Parathyroid adenoma (tissue), 2 donors: ENCODE measurements around the gene ACOT13.
"Not testable (repeated sequence)": the region's sequence is repeated elsewhere in the genome, so short reads cannot be mapped to it uniquely, and the experiment has no call there.

Experiments used
- H2AFZ ChIP-seq: fragments of 300-600 bp; sonication (generic); one replicate; pipeline ENCODE4 v1.7.0; 2017; ENCODE audit warnings: antibody characterized with exemption, mild to moderate bottlenecking
- H3K27ac ChIP-seq: fragments of 300-600 bp; sonication (generic); one replicate; pipeline ENCODE4 v1.7.0; 2017
- H3K27me3 ChIP-seq: fragments of 300-600 bp; sonication (generic); one replicate; pipeline ENCODE4 v1.7.0; 2017; ENCODE audit warnings: low read length; ENCODE audit not compliant: control insufficient read depth, insufficient read depth
- H3K36me3 ChIP-seq: fragments of 300-600 bp; sonication (generic); one replicate; pipeline ENCODE4 v1.7.0; 2017; ENCODE audit warnings: low read length; ENCODE audit not compliant: control insufficient read depth, insufficient read depth
- H3K4me1 ChIP-seq: fragments of 300-600 bp; sonication (generic); one replicate; pipeline ENCODE4 v1.7.0; 2017; ENCODE audit warnings: control low read depth
- H3K4me2 ChIP-seq: fragments of 300-600 bp; sonication (generic); one replicate; pipeline ENCODE4 v1.7.0; 2017; ENCODE audit warnings: low read length
- H3K4me3 ChIP-seq: fragments of 300-600 bp; sonication (generic); one replicate; pipeline ENCODE4 v1.7.0; 2017; ENCODE audit warnings: low read depth, low read length
- H3K79me2 ChIP-seq: fragments of 300-600 bp; sonication (generic); one replicate; pipeline ENCODE4 v1.7.0; 2017; ENCODE audit warnings: control low read depth
- H3K9ac ChIP-seq: fragments of 300-600 bp; sonication (generic); one replicate; pipeline ENCODE4 v1.7.0; 2017; ENCODE audit warnings: mild to moderate bottlenecking
- H3K9me3 ChIP-seq: fragments of 300-600 bp; sonication (generic); one replicate; pipeline ENCODE4 v1.7.0; 2017; ENCODE audit warnings: low read length; ENCODE audit not compliant: control insufficient read depth
- CTCF ChIP-seq: fragments of 300-600 bp; sonication (generic); IDR thresholded peaks from one replicate; pipeline ENCODE4 v1.7.0; 2017; ENCODE audit warnings: antibody characterized with exemption, mild to moderate bottlenecking
- donor health status: primary hyperparathyroidism.

Gene ACOT13

DNA sequence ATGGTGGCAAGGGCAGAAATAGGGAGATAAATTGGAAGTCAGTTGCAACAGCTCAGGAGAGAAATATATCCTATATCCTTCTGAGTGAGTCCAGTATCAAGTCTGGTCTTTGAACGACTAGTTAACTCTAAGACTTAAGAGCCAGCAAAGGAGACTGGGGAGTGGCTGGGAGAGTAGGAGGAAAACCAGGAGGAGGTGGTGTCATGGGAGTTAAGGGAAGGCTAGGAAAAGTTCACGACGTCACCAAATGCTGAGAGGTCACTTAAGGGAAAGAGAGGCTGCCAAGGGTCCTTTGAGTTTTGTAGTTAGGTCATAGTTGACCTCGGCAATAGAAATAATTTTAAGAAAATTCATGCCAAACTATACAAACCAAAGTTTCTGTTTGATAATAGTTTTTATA lies 25.1 kb downstream of the ACOT13 start:
- Histone ChIP-seq H3K4me2 (no peak overlapping the region), H3K36me3 (no peaks in the 10 kb centered on the region), H3K79me2 (no peaks in the 10 kb centered on the region), H3K27me3 (no peaks in the 10 kb centered on the region), H3K4me3 (no peak overlapping the region), H3K9ac (no peak overlapping the region), H3K9me3 (no peaks in the 10 kb centered on the region), H2AFZ (no peak overlapping the region), H3K4me1 (no peaks in the 10 kb centered on the region), H3K27ac (no peak overlapping the region)
- no peak for TF ChIP-seq CTCF

- no peaks in the 10 kb centered on the region for H3K79me2 ChIP-seq
Measured at GRCh38 chr6:24692415-24692814, 25.5 kb downstream of the ACOT13 start.

GRCh38 chr6:24692848-24693592 lies 26.1 kb downstream of the ACOT13 start:
- no peak for TF ChIP-seq CTCF
- H3K27me3 ChIP-seq = no peaks in the 10 kb centered on the region
- H3K27ac ChIP-seq = no peak overlapping the region
- H3K79me2 ChIP-seq = no peaks in the 10 kb centered on the region
- no peak overlapping the region for H3K4me3 ChIP-seq
- no peak overlapping the region for H2AFZ ChIP-seq
- no peaks in the 10 kb centered on the region for H3K4me1 ChIP-seq
- no peaks in the 10 kb centered on the region for H3K9me3 ChIP-seq
- H3K36me3 ChIP-seq = no peaks in the 10 kb centered on the region
- H3K9ac ChIP-seq = no peak overlapping the region
- H3K4me2 ChIP-seq = no peak overlapping the region

More at GRCh38 chr6:24692415-24692814, 25.5 kb downstream of the ACOT13 start:
- H3K9ac ChIP-seq = no peak overlapping the region
- no peaks in the 10 kb centered on the region for H3K36me3 ChIP-seq
- no peak overlapping the region for H3K4me2 ChIP-seq
- H3K27me3 ChIP-seq = no peaks in the 10 kb centered on the region
- no peaks in the 10 kb centered on the region for H3K4me1 ChIP-seq
- H3K9me3 ChIP-seq = no peaks in the 10 kb centered on the region
- H3K27ac ChIP-seq = no peak overlapping the region
- no peak overlapping the region for H3K4me3 ChIP-seq
- no peak overlapping the region for H2AFZ ChIP-seq
- no peak for TF ChIP-seq CTCF

GRCh38 chr6:24694198-24694597 lies 27.3 kb downstream of the ACOT13 start:
- Histone ChIP-seq H3K79me2 (no peaks in the 10 kb centered on the region), H2AFZ (no peak overlapping the region), H3K9ac (no peak overlapping the region), H3K4me1 (no peaks in the 10 kb centered on the region), H3K36me3 (no peaks in the 10 kb centered on the region), H3K27me3 (no peaks in the 10 kb centered on the region), H3K4me2 (no peak overlapping the region), H3K9me3 (no peaks in the 10 kb centered on the region), H3K27ac (no peak overlapping the region), H3K4me3 (no peak overlapping the region)
- no peak for TF ChIP-seq CTCF

DNA sequence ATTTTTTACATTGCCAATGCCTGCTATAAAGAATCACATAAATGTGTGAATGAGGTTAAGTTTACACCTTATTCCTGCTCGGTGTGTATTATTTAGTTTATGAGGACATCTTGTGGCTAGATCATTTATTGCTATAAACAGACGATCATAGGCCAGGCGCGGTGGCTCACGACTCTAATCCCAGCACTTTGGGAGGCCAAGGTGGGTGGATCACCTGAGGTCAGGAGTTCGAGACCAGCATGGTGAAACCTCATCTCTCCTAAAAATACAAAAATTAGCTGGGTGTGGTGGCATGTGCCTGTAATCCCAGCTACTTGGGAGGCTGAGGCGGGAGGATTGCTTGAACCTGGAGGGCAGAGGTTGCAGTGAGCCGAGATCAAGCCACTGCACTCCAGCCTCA lies 28.8 kb downstream of the ACOT13 start:
- H3K4me2 ChIP-seq, H3K27ac ChIP-seq, H3K27me3 ChIP-seq, H2AFZ ChIP-seq, H3K9ac ChIP-seq, H3K36me3 ChIP-seq, H3K4me3 ChIP-seq, H3K9me3 ChIP-seq, H3K4me1 ChIP-seq, H3K79me2 ChIP-seq: not testable (repeated sequence)
- peak; percentile 62 for TF ChIP-seq CTCF
